HG02642 (cell line): Measurements from ENCODE around the gene PPIF.
"Not testable (repeated sequence)": the region's sequence is repeated elsewhere in the genome, so short reads cannot be mapped to it uniquely, and the experiment has no call there.

Experiments
- ATAC-seq: cut with Tn5 transposase; IDR thresholded peaks from one replicate; pipeline ENCODE4 v1.9.1; 2021; ENCODE audit warnings: mild to moderate bottlenecking; ENCODE audit not compliant: unreplicated experiment, poor library complexity

Gene PPIF

GRCh38 chr10:79329529-79329928 is 17.7 kb upstream of the PPIF start:
- no peak for ATAC-seq

- ATAC-seq, result peak; percentile 5
Measured at GRCh38 chr10:79331226-79331625, 16.0 kb upstream of the PPIF start.

GRCh38 chr10:79331709-79332108 is 15.6 kb upstream of the PPIF start:
- ATAC-seq, result peak; percentile 85

- not testable (repeated sequence) for ATAC-seq
Measured at GRCh38 chr10:79332610-79333315, 14.5 kb upstream of the PPIF start.

GRCh38 chr10:79333513-79333912 is 13.8 kb upstream of the PPIF start:
- no peak for ATAC-seq

- ATAC-seq, result no peak
Measured at GRCh38 chr10:79334573-79334972, 12.7 kb upstream of the PPIF start.

- ATAC-seq, result no peak
Measured at GRCh38 chr10:79335094-79335469, 12.2 kb upstream of the PPIF start.

- no peak for ATAC-seq
Measured at GRCh38 chr10:79335470-79336235, 11.6 kb upstream of the PPIF start.

GRCh38 chr10:79336276-79336675 is 11.0 kb upstream of the PPIF start:
- ATAC-seq, result no peak

GRCh38 chr10:79336739-79337138 is 10.5 kb upstream of the PPIF start:
- ATAC-seq, result no peak

- not testable (repeated sequence) for ATAC-seq
Measured at GRCh38 chr10:79337783-79338469, 9.3 kb upstream of the PPIF start.

- no peak for ATAC-seq
Measured at GRCh38 chr10:79339266-79339665, 8.0 kb upstream of the PPIF start.

GRCh38 chr10:79340646-79341244 is 6.5 kb upstream of the PPIF start:
- ATAC-seq, result no peak

- ATAC-seq, result no peak
Measured at GRCh38 chr10:79342295-79342761, 4.9 kb upstream of the PPIF start.

- ATAC-seq, result no peak
Measured at GRCh38 chr10:79342811-79343561, 4.3 kb upstream of the PPIF start.

GRCh38 chr10:79344502-79345195 is 2.6 kb upstream of the PPIF start:
- ATAC-seq, result no peak

GRCh38 chr10:79345241-79346011 is 1.8 kb upstream of the PPIF start:
- no peak for ATAC-seq

GRCh38 chr10:79346012-79346340 is 1.3 kb upstream of the PPIF start:
- ATAC-seq, result no peak
